OCI-LY3 (cell line): ENCODE data around the gene ZBTB38.

Experiments used
- H2AFZ ChIP-seq: fragments of 200-600, 300-600 bp; shearing (Covaris generic); 2 replicates; pipeline ENCODE4 v1.6.0; 2014; ENCODE audit warnings: antibody characterized with exemption, low read depth, low read length
- H3K27ac ChIP-seq: fragments of 200-600, 300-600 bp; sonication (generic); 2 replicates; pipeline ENCODE4 v1.5.1; 2014; ENCODE audit warnings: mild to moderate bottlenecking, low read length, moderate library complexity, mixed read lengths
- H3K27me3 ChIP-seq: fragments of 200-600, 300-600 bp; sonication (generic); 2 replicates; pipeline ENCODE4 v1.6.1; 2014; ENCODE audit warnings: low read depth, low read length, mixed read lengths
- H3K36me3 ChIP-seq: fragments of 200-600, 300-600 bp; sonication (generic); replicated peaks from 2 replicates; pipeline ENCODE3; 2014; ENCODE audit warnings: low read depth, low read length, mixed read lengths
- H3K4me1 ChIP-seq: fragments of 300-600, 200-600 bp; sonication (generic); 2 replicates; pipeline ENCODE4 v1.6.1; 2014; ENCODE audit warnings: low read length, mixed read lengths
- H3K4me2 ChIP-seq: fragments of 200-600, 300-600 bp; sonication (generic); 2 replicates; pipeline ENCODE4 v1.6.1; 2014; ENCODE audit warnings: low read length, mixed read lengths
- H3K4me3 ChIP-seq: fragments of 300-600, 200-600 bp; sonication (generic); 2 replicates; pipeline ENCODE4 v1.5.1; 2014; ENCODE audit warnings: antibody characterized with exemption, mild to moderate bottlenecking, low read length, moderate library complexity
- H3K79me2 ChIP-seq: fragments of 300-600, 200-600 bp; shearing (Covaris generic); 2 replicates; pipeline ENCODE4 v1.6.1; 2014; ENCODE audit warnings: mild to moderate bottlenecking, low read length, mixed read lengths
- H3K9ac ChIP-seq: fragments of 300-600, 200-600 bp; shearing (Covaris generic); 2 replicates; pipeline ENCODE4 v1.6.0; 2014; ENCODE audit warnings: mild to moderate bottlenecking, low read length, moderate library complexity
- H3K9me3 ChIP-seq: fragments of 200-600, 300-600 bp; shearing (Covaris generic); 2 replicates; pipeline ENCODE4 v1.6.1; 2014; ENCODE audit warnings: low read length, mixed read lengths; ENCODE audit not compliant: insufficient read depth
- H4K20me1 ChIP-seq: fragments of 200-600, 300-600 bp; sonication (generic); 2 replicates; pipeline ENCODE4 v1.6.1; 2016; ENCODE audit warnings: low read length, mixed read lengths; ENCODE audit not compliant: insufficient read depth
- EZH2phosphoT487 ChIP-seq: fragments of 200-600 bp; shearing (Covaris generic); IDR thresholded peaks from 2 replicates; pipeline ENCODE4 v1.6.1; 2018; ENCODE audit warnings: antibody characterized with exemption, mixed run types, low read depth
- TF ChIP-seq, protein P1 (sequence below): fragments of 200-600, 300-600 bp; sonication (generic); IDR thresholded peaks from 2 replicates; pipeline ENCODE4 v1.5.1; 2014; ENCODE audit warnings: antibody characterized with exemption, low read length, low read depth

Gene ZBTB38

DNA sequence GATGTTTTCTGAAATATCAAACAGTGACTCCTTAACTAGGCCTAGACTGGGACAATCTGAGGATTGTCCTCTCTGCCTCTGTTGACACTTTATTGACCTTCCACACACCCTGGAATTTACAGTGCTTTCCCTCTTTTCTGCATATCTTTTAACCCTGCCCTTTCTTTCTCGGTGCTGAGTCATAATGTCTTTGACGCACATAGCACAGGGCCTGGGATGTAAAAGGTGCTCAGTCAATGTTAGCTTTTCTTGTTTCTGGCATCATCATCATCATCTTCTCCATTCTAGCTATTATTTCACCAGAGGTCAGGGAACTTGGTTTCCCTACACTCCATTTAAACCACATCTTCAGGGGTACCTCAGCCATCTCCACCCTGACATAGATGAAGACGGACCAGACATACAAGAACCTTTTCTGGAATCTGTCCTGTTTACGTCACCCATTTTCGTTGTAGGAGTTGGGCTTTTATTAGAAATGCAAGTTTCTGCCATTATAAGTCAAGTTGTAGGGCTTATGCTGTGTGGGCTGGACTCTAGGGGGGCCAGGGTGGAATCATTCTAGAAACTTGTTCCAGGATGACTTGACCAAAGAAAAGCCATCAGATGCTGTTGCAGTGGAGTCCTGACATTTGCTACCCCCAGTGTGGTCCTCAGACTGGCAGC is 46.6 kb downstream of the ZBTB38 start:
- Histone ChIP-seq H3K27me3 (no peaks in the 10 kb centered on the region), H3K36me3 (peaks cover 2% of the 10 kb centered on the region), H3K9me3 (no peaks in the 10 kb centered on the region), H3K4me3 (no peak overlapping the region), H3K4me1 (peaks cover 10% of the 10 kb centered on the region), H4K20me1 (no peaks in the 10 kb centered on the region), H3K27ac (no peak overlapping the region), H3K9ac (no peak overlapping the region), H2AFZ (no peak overlapping the region), H3K79me2 (no peaks in the 10 kb centered on the region), H3K4me2 (no peak overlapping the region)
- TF ChIP-seq, protein P1, sequence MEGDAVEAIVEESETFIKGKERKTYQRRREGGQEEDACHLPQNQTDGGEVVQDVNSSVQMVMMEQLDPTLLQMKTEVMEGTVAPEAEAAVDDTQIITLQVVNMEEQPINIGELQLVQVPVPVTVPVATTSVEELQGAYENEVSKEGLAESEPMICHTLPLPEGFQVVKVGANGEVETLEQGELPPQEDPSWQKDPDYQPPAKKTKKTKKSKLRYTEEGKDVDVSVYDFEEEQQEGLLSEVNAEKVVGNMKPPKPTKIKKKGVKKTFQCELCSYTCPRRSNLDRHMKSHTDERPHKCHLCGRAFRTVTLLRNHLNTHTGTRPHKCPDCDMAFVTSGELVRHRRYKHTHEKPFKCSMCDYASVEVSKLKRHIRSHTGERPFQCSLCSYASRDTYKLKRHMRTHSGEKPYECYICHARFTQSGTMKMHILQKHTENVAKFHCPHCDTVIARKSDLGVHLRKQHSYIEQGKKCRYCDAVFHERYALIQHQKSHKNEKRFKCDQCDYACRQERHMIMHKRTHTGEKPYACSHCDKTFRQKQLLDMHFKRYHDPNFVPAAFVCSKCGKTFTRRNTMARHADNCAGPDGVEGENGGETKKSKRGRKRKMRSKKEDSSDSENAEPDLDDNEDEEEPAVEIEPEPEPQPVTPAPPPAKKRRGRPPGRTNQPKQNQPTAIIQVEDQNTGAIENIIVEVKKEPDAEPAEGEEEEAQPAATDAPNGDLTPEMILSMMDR: no peak
- no peak for TF ChIP-seq EZH2phosphoT487

DNA sequence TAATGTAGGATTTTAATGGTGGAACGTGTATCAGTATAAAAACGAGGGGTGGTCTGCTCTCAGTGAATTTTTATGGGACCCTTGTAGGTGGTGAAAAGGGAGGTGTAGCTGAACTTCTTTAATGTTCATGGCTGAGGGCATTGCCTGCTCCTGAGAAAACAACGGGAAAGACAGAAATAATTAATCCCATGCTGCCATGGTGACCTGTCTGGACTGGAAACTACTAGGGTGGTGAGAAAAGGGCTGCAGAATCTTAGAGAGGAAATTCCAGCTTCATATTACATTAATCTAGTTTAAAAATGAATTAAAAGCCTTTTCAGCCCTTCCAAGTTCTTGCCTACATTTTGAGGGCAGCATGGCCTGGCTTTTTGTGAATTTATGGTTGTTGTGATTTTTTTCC is 47.6 kb downstream of the ZBTB38 start:
- peaks cover 2% of the 10 kb centered on the region for H3K36me3 ChIP-seq
- H4K20me1 ChIP-seq: no peaks in the 10 kb centered on the region
- no peak for TF ChIP-seq EZH2phosphoT487
- TF ChIP-seq, protein P1: no peak
- peaks cover 10% of the 10 kb centered on the region for H3K4me1 ChIP-seq
- no peak overlapping the region for H3K9ac ChIP-seq
- H3K27me3 ChIP-seq: no peaks in the 10 kb centered on the region
- H3K9me3 ChIP-seq: no peaks in the 10 kb centered on the region
- no peak overlapping the region for H3K4me3 ChIP-seq
- H3K4me2 ChIP-seq: no peak overlapping the region
- H3K27ac ChIP-seq: no peak overlapping the region
- no peak overlapping the region for H2AFZ ChIP-seq
- no peaks in the 10 kb centered on the region for H3K79me2 ChIP-seq
